ENCODE data around the gene NXPH2. TPM values are rescaled to one million over a fixed set of nuclear protein-coding genes. Genes with fewer than 3 reads are reported as not detected.

The NXPH2 gene
- total and polyA plus RNA-seq, 9 of the 15 experiments (the other 6 are each of a cell fraction or from before 2014, with no cell fraction given): not detected

DNA sequence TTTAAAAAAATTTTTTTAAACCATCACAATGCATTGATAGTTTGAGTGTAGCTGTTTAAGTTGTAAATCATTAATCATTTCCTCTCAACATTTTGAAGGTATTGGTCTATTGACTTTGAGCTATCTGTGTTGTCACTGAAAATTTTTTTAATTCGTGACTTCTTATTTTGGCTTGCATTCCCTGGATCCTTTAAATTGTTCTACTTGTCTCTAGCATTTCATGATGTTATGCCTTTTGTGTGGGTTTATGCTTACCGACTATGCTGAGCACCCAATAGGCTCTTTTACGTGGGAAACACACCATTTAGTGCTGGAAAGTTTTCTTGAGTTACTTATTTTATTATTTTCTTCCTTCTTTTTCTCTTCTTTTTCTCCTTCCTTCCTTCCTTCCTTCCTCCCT lies 31.2 kb upstream of the NXPH2 start:
- TF ChIP-seq BCOR (IDR thresholded peaks at IDR 0.05) (no peak), ZNF324 (CRISPR knock-in tag; IDR thresholded peaks at IDR 0.05) (no peak)
- TF ChIP-seq, protein P1, sequence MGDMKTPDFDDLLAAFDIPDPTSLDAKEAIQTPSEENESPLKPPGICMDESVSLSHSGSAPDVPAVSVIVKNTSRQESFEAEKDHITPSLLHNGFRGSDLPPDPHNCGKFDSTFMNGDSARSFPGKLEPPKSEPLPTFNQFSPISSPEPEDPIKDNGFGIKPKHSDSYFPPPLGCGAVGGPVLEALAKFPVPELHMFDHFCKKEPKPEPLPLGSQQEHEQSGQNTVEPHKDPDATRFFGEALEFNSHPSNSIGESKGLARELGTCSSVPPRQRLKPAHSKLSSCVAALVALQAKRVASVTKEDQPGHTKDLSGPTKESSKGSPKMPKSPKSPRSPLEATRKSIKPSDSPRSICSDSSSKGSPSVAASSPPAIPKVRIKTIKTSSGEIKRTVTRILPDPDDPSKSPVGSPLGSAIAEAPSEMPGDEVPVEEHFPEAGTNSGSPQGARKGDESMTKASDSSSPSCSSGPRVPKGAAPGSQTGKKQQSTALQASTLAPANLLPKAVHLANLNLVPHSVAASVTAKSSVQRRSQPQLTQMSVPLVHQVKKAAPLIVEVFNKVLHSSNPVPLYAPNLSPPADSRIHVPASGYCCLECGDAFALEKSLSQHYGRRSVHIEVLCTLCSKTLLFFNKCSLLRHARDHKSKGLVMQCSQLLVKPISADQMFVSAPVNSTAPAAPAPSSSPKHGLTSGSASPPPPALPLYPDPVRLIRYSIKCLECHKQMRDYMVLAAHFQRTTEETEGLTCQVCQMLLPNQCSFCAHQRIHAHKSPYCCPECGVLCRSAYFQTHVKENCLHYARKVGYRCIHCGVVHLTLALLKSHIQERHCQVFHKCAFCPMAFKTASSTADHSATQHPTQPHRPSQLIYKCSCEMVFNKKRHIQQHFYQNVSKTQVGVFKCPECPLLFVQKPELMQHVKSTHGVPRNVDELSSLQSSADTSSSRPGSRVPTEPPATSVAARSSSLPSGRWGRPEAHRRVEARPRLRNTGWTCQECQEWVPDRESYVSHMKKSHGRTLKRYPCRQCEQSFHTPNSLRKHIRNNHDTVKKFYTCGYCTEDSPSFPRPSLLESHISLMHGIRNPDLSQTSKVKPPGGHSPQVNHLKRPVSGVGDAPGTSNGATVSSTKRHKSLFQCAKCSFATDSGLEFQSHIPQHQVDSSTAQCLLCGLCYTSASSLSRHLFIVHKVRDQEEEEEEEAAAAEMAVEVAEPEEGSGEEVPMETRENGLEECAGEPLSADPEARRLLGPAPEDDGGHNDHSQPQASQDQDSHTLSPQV (IDR thresholded peaks at IDR 0.05): no peak
- ATAC-seq (no peak), FAIRE-seq (no peak), DNase-seq (ENCODE audit: extremely low read depth in 1 of 4, low spot score in 3 of 4) (no peak)
- intact Hi-C loops (cut with micrococcal nuclease): no loop called here
- in situ Hi-C loops (cut with MboI): no loop called here
- Histone ChIP-seq H3K4me3 (no peak overlapping the region), H3K27me3 (ENCODE audit: control insufficient read depth in 2 of 2, insufficient read depth in 2 of 2, low read length in 2 of 2) (no peaks in the 10 kb centered on the region), H3K9ac (ENCODE audit: insufficient read depth in 1 of 2, low read depth in 2 of 2, low read length in 2 of 2) (no peak overlapping the region), H3K27ac (ENCODE audit: extremely low read depth, low read depth, low read length) (no peak overlapping the region), H3K9me1 (ENCODE audit: control insufficient read depth, insufficient read depth, low read length) (no peaks in the 10 kb centered on the region), H3K4me2 (ENCODE audit: insufficient read depth, low read length) (no peak overlapping the region), H3K4me1 (replicated peaks in 1 of 2; ENCODE audit: control insufficient read depth in 2 of 2, insufficient read depth in 2 of 2, low read length in 2 of 2) (no peaks in the 10 kb centered on the region), H3K9me3 (replicated peaks; ENCODE audit: control insufficient read depth, insufficient read depth, low read depth, low read length) (no peaks in the 10 kb centered on the region), H3K36me3 (ENCODE audit: control insufficient read depth, insufficient read depth, low read length) (no peaks in the 10 kb centered on the region), H3K79me2 (ENCODE audit: control insufficient read depth, insufficient read depth, low read length) (no peaks in the 10 kb centered on the region), H4K20me1 (replicated peaks; ENCODE audit: control insufficient read depth, insufficient read depth, low read length) (no peaks in the 10 kb centered on the region), H2AFZ (ENCODE audit: low read depth, low read length) (no peak overlapping the region)
- BruUV-seq (replicated peaks): no TSS peak
- WGBS (ENCODE audit: insufficient coverage, low coverage, missing lambda C conversion rate): 0% methylated on average over 3 of the region's 3 CpGs
- ChIA-PET CTCF (ENCODE audit: low intra/inter-chr PET ratio) (no interaction called here), POLR2A (interaction anchor here (0.6 to 0.7 kb wide), 2 partner anchors 17 to 555 kb away, joined by 3 read pairs; no protein-coding TSS in a partner anchor)
